ENCODE measurements around the gene CNGB1. TPM values are rescaled to one million over a fixed set of nuclear protein-coding genes. Genes with fewer than 3 reads are reported as not detected.

The CNGB1 gene
- total RNA-seq, 1 experiment from 2014 or later, result not detected

Other genes starting within 250 kb of the CNGB1 start
- 23.4 and 23.7 TPM in 2 replicates for gene KATNB1, start 235.4 kb downstream of the CNGB1 start, total RNA-seq (2014; rRNA removed)
- 76.8 and 77.4 TPM in 2 replicates for gene KIFC3, start 168.6 kb downstream of the CNGB1 start, total RNA-seq (2014; rRNA removed)
- 3.5 and 3.8 TPM in 2 replicates for gene ZNF319, start 29.5 kb upstream of the CNGB1 start, total RNA-seq (2014; rRNA removed)
- gene USB1, start 30.3 kb upstream of the CNGB1 start, total RNA-seq (2014; rRNA removed), result 24.5 and 37.2 TPM in 2 replicates
- 1.9 and 5.0 TPM in 2 replicates for gene MMP15, start 54.6 kb upstream of the CNGB1 start, total RNA-seq (2014; rRNA removed)
- 70.2 and 115 TPM in 2 replicates for gene CFAP20, start 158.3 kb upstream of the CNGB1 start, total RNA-seq (2014; rRNA removed)
- 25.4 and 27.4 TPM in 2 replicates for gene CSNK2A2, start 227.0 kb upstream of the CNGB1 start, total RNA-seq (2014; rRNA removed)

Data from LHCN-M2 (cell line).